Measurements from ENCODE around the gene BEST4.

GRCh38 chr1:44817307-44817706 is 29.3 kb upstream of the BEST4 start:
- TF ChIP-seq CTCF (IDR thresholded peaks at IDR 0.05; ENCODE audit: insufficient read depth, low read length, poor library complexity, severe bottlenecking) (no peak), EZH2phosphoT487 (conservative IDR thresholded peaks at IDR 0.05; ENCODE audit: low read length) (no peak)

Measured in SU-DHL-6 (cell line).